GM12878 (cell line): ENCODE data around the gene CENPE. TPM values are rescaled to one million over a fixed set of nuclear protein-coding genes. Genes with fewer than 3 reads are reported as not detected.

Source experiments
- ATAC-seq: fragments of 200-7000 bp; cut with Tn5 transposase; 3 replicates; pipeline ENCODE4 v1.9.1; 2020; ENCODE audit warnings: mild to moderate bottlenecking, moderate library complexity
- BruUV-seq: library from RNA; stranded (reverse); fragments of 400-500 nt; replicated peaks from 2 replicates; lab custom pipeline; 2021; lab: Mats Ljungman, UMichigan
- CTCF ChIA-PET: fragments of 300-600 bp; sonication (Branson Sonifier 250); formaldehyde crosslinking; extraction: SDS; loops from one replicate; lab custom pipeline; 2021; ENCODE audit warnings: inconsistent platforms; lab: Yijun Ruan, JAX
- POLR2A ChIA-PET: fragments of 350-600 bp; formaldehyde crosslinking; extraction: SDS; loops from one replicate; lab custom pipeline; 2021; ENCODE audit warnings: inconsistent platforms; lab: Charles Lee
- RAD21 ChIA-PET: fragments of 300-600 bp; sonication (Branson Sonifier 250); formaldehyde crosslinking; loops from one replicate; lab custom pipeline; 2023; ENCODE audit warnings: antibody characterized with exemption; ENCODE audit not compliant: unreplicated experiment; lab: Charles Lee
- SMC1A ChIA-PET: fragments of 300-600 bp; sonication (Branson Sonifier 250); formaldehyde crosslinking; loops from one replicate; lab custom pipeline; 2023; ENCODE audit not compliant: unreplicated experiment, uncharacterized antibody; lab: Charles Lee
- DNase-seq: peaks from one replicate; pipeline ENCODE4 v3.0.0-alpha.2; 2011; ENCODE audit warnings: low read depth, low spot score
- FAIRE-seq: peaks from 3 replicates; lab custom pipeline; 2011; peaks lifted over from hg19 to GRCh38; lab: Jason Lieb, UNC
- H2AFZ ChIP-seq: 2 replicates; pipeline ENCODE4 v1.6.0; 2011; ENCODE audit warnings: low read depth, low read length, control low read depth; ENCODE audit not compliant: control insufficient read depth
- H3K27ac ChIP-seq: 2 replicates; pipeline ENCODE4 v1.5.1; 2011; ENCODE audit warnings: control low read depth; ENCODE audit not compliant: control insufficient read depth, insufficient read depth
- H3K27me3 ChIP-seq, 2 experiments: replicated peaks in 1 of 2; 2 replicates each; pipeline versions ENCODE4 v1.6.0 to v1.6.1; 2011; ENCODE audit warnings: low read length in 1 of 2; ENCODE audit not compliant: control insufficient read depth in 2 of 2, insufficient read depth in 2 of 2
- H3K36me3 ChIP-seq, 2 experiments: 2 replicates each; pipeline ENCODE4 v1.5.1; 2011; ENCODE audit warnings: low read length in 1 of 2; ENCODE audit not compliant: control insufficient read depth in 2 of 2, insufficient read depth in 2 of 2
- H3K4me1 ChIP-seq: 2 replicates; pipeline ENCODE4 v1.6.1; 2011; ENCODE audit warnings: mild to moderate bottlenecking, low read length, moderate library complexity, mixed read lengths; ENCODE audit not compliant: control insufficient read depth, insufficient read depth
- H3K4me2 ChIP-seq: 2 replicates; pipeline ENCODE4 v1.6.0; 2011; ENCODE audit warnings: control low read depth; ENCODE audit not compliant: control insufficient read depth, insufficient read depth
- H3K4me3 ChIP-seq: fragments of 200-600 bp; sonication (generic); 2 replicates; pipeline ENCODE4 v1.5.1; 2016
- H3K79me2 ChIP-seq: 2 replicates; pipeline ENCODE4 v1.6.0; 2011; ENCODE audit warnings: low read length; ENCODE audit not compliant: control insufficient read depth, insufficient read depth
- H3K9ac ChIP-seq: 2 replicates; pipeline ENCODE4 v1.8.0; 2011; ENCODE audit warnings: low read length, control low read depth, mixed read lengths; ENCODE audit not compliant: control insufficient read depth, insufficient read depth
- H3K9me3 ChIP-seq: replicated peaks from 3 replicates; pipeline ENCODE4 v1.5.1; 2011; ENCODE audit warnings: mild to moderate bottlenecking, low read length; ENCODE audit not compliant: control insufficient read depth, insufficient read depth
- H4K20me1 ChIP-seq: 2 replicates; pipeline ENCODE4 v1.6.0; 2011; ENCODE audit not compliant: control insufficient read depth, insufficient read depth
- NFXL1 ChIP-seq: fragments of 450-650 bp; IDR thresholded peaks from 2 replicates; pipeline ENCODE4 v1.6.1; 2017; ENCODE audit warnings: antibody characterized with exemption, mild to moderate bottlenecking, borderline replicate concordance
- NFYA ChIP-seq: IDR thresholded peaks from 2 replicates; pipeline ENCODE4 v1.6.1; 2011; ENCODE audit warnings: low read depth, mild to moderate bottlenecking, low read length, improper control_type of control experiment, borderline replicate concordance
- NR2C2 ChIP-seq: IDR thresholded peaks from 2 replicates; pipeline ENCODE4 v1.6.1; 2011; ENCODE audit warnings: borderline replicate concordance, low read depth; ENCODE audit not compliant: control insufficient read depth, insufficient read length
- SRF ChIP-seq, 2 experiments: IDR thresholded peaks; 2 replicates each; pipeline ENCODE4 v1.6.1; 2011; ENCODE audit warnings: low read depth in 2 of 2, low read length in 2 of 2, mild to moderate bottlenecking in 1 of 2, moderate library complexity in 1 of 2
- TARDBP ChIP-seq: IDR thresholded peaks from 2 replicates; pipeline ENCODE4 v1.6.1; 2016; ENCODE audit warnings: borderline replicate concordance
- ZNF274 ChIP-seq: IDR thresholded peaks from one replicate; pipeline ENCODE4 v1.8.0; 2011; ENCODE audit not compliant: insufficient read length, insufficient read depth
- WGBS: methylation state at CpG from one replicate; pipeline ENCODE4 v1.1.6; 2016; ENCODE audit warnings: low lambda C conversion rate; ENCODE audit not compliant: insufficient replicate concordance, insufficient coverage; ENCODE audit errors: missing lambda C conversion rate; 5-methylcytosine and 5-hydroxymethylcytosine counted together
- in situ Hi-C: fragments of 300-500 bp; cut with MboI; formaldehyde crosslinking; loops from 9 replicates; pipeline ENCODE4 v1.14.3; 2018; ENCODE audit warnings: mixed read lengths
- intact Hi-C: fragments of 100-400 bp; cut with micrococcal nuclease; formaldehyde crosslinking; loops from one replicate; pipeline ENCODE4 v1.14.2; 2022; ENCODE audit not compliant: unreplicated experiment
- polyA plus RNA-seq, 11 experiments: library from polyadenylated mRNA; depleted of rRNA in 4 of 11; unstranded in 6 of 11; stranded (reverse) in 5 of 11; fragments of >200 nt; fragmentation: Nextera tagmentation in 4 of 11; fragmentation: Illumina TruSeq in 1 of 11; extraction: Ambion mirVana in 4 of 11; extraction: Trizol in 1 of 11; gene quantifications; 1 replicate in 1 of 11; 2 replicates in 10 of 11; pipeline versions ENCODE4 v1.2.1 to v1.2.3, GENCODE V29; 2011 to 2016; ENCODE audit warnings: inconsistent platforms in 2 of 11, missing spikeins in 2 of 11, low read depth in 1 of 11
- total RNA-seq, 4 experiments: library from RNA; depleted of rRNA in 3 of 4; stranded (reverse); fragments of >200 nt in 3 of 4; fragmentation: Illumina TruSeq in 1 of 4; extraction: Trizol in 1 of 4; gene quantifications; 2 replicates each; pipeline versions ENCODE4 v1.2.1 to v1.2.3, GENCODE V29; 2013 to 2021
- TF ChIP-seq, protein P1 (sequence below): fragments of 450-650 bp; formaldehyde crosslinking; IDR thresholded peaks from 2 replicates; pipeline ENCODE4 v1.4.0; 2020; ENCODE audit warnings: mild to moderate bottlenecking, moderate library complexity

CENPE gene
- total and polyA plus RNA-seq, 10 of the 15 experiments (the other 5 are each of a cell fraction or from before 2014, with no cell fraction given), result 10.2 to 53.6 (median 25.2) TPM

DNA sequence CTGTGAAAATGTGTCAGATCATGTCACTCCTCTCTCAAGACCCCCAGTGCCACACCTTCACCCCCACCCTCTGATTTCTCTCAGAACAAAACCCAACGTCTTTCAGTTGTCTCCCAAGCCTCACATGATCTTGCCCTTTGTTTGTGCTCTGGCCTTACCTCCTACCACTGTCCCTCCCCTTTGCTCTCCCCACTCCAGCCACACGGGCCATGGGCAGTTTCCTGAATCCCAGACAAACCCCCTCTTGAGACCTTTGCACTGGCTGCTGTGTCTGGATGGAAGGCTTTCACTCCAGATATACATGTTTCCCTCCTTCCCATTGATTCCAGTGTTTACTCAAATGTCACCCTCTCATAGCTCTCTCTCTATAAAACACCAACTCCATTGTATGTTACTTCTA is 3.6 kb upstream of the CENPE start:
- 0% methylated on average over 2 of the region's 2 CpGs for WGBS
- TF ChIP-seq NR2C2 (no peak), TARDBP (no peak), SRF (IDR thresholded peaks at IDR 0.05; ENCODE audit: low read depth in 2 of 2, low read length in 2 of 2) (no peak), ZNF274 (no peak), NFYA (no peak), NFXL1 (no peak)
- TF ChIP-seq, protein P1, sequence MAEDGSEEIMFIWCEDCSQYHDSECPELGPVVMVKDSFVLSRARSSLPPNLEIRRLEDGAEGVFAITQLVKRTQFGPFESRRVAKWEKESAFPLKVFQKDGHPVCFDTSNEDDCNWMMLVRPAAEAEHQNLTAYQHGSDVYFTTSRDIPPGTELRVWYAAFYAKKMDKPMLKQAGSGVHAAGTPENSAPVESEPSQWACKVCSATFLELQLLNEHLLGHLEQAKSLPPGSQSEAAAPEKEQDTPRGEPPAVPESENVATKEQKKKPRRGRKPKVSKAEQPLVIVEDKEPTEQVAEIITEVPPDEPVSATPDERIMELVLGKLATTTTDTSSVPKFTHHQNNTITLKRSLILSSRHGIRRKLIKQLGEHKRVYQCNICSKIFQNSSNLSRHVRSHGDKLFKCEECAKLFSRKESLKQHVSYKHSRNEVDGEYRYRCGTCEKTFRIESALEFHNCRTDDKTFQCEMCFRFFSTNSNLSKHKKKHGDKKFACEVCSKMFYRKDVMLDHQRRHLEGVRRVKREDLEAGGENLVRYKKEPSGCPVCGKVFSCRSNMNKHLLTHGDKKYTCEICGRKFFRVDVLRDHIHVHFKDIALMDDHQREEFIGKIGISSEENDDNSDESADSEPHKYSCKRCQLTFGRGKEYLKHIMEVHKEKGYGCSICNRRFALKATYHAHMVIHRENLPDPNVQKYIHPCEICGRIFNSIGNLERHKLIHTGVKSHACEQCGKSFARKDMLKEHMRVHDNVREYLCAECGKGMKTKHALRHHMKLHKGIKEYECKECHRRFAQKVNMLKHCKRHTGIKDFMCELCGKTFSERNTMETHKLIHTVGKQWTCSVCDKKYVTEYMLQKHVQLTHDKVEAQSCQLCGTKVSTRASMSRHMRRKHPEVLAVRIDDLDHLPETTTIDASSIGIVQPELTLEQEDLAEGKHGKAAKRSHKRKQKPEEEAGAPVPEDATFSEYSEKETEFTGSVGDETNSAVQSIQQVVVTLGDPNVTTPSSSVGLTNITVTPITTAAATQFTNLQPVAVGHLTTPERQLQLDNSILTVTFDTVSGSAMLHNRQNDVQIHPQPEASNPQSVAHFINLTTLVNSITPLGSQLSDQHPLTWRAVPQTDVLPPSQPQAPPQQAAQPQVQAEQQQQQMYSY (CRISPR knock-in tag), result no peak
- CTCF ChIA-PET, result no interaction called here

More for the DNA sequence above, 3.6 kb upstream of the CENPE start:
- no peaks in the 10 kb centered on the region for H3K27me3 ChIP-seq
- FAIRE-seq (no peak), DNase-seq (no peak), ATAC-seq (no peak)
- intact Hi-C loops, result loop anchor here (10.0 kb wide), 1 partner anchor 733 kb away; no protein-coding TSS in a partner anchor
- no TSS peak for BruUV-seq
- H3K27ac ChIP-seq, result no peak overlapping the region
- POLR2A ChIA-PET, result no interaction called here
- no peaks in the 10 kb centered on the region for H3K4me1 ChIP-seq
- peaks cover 14% of the 10 kb centered on the region for H3K79me2 ChIP-seq
- in situ Hi-C loops, result loop anchor here (10.0 kb wide), 1 partner anchor 733 kb away; no protein-coding TSS in a partner anchor
- H3K9me3 ChIP-seq, result no peaks in the 10 kb centered on the region
- SMC1A ChIA-PET, result interaction anchor here (1.2 kb wide), 1 partner anchor 18 kb away, joined by 3 read pairs; no protein-coding TSS in a partner anchor
- H3K4me2 ChIP-seq, result no peak overlapping the region
- H3K36me3 ChIP-seq, result no peaks in the 10 kb centered on the region
- H3K9ac ChIP-seq, result no peak overlapping the region
- no peak overlapping the region for H3K4me3 ChIP-seq
- RAD21 ChIA-PET, result no interaction called here
- no peak overlapping the region for H2AFZ ChIP-seq
- no peaks in the 10 kb centered on the region for H4K20me1 ChIP-seq
